ENCODE results near the gene IFIH1.

IFIH1 gene

DNA sequence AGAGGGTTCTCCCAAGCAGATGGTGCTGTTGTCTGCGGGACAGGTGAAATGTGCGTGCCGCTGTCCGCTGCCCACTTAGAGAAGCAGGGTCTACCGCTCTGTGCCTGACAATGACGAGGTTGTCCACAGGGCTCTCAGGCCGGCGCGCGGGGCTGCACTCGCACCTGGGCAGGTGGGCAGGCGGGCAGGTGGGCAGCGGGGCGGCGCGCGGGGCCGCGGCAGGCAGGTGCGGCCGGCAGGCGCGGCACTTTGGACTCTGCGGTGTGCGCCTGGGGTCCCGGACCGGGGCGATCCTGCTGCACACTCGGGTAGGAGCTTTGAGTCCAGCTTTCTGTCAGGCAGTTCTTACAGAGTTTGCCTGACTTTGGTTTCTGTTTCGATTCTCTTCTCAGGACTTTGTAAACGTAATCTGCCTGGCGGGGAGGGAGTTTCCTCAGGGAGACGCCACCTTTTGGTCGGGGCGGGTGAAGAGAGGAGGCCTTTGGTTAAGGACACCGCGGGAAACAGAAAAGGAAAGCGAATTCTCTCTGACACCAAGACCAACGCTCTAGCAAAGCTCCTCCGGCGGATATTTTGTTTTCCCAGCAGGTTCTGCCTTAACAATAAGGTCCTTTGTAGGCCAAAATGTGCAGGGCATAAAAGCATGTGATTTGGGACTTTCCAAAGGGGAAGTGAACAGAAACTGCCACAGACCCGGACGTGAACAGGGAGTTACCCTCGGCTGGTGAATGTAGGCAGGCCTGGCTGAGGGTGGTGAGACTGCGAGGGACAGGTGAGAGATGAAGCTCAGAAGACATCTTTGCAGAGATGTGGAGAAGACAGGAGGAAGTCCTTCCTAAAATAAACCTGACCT is at the start of gene IFIH1:
Gene IFIH1 (minus strand): TSS at position 357 of the 853 bp plus-strand sequence. CDS start 377 bp downstream, outside the sequence.
- no peak for DNase-seq

DNA sequence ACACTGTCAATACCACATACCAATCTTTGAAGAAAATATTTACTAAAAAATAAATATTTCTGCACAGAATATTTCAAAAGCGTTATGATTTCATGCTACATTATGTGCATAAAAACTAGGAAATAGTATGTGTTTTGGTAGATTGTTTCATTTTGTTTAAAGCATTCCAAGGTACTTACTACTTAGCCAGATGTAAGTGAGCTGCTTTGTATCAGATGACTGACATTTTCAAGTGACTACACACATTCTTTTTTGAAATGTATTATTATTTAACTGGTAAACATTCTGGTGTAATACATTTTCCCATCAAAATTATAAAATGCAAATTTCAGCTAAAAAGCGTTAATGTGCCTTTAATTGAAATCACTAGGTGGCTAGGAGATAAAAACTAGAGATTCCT is 46.9 kb upstream of the IFIH1 start:
- DNase-seq, result no peak

DNA sequence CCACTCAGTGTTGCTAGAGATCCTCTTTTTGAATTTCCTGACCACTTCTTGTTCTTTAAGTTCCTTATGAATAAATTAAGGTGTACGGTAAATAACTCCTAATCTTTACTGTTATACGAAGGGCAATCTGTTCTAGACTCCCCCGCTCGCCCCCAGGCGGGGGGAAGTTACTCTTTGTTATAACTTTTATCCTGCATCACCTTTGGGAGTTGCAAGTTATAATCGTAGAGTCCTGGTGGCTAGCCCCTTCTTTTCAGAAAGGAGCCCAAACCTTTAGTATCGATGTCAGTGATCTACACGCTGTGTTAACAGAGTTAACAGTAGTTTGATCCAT is 26.1 kb upstream of the IFIH1 start:
- no peak for DNase-seq

DNA sequence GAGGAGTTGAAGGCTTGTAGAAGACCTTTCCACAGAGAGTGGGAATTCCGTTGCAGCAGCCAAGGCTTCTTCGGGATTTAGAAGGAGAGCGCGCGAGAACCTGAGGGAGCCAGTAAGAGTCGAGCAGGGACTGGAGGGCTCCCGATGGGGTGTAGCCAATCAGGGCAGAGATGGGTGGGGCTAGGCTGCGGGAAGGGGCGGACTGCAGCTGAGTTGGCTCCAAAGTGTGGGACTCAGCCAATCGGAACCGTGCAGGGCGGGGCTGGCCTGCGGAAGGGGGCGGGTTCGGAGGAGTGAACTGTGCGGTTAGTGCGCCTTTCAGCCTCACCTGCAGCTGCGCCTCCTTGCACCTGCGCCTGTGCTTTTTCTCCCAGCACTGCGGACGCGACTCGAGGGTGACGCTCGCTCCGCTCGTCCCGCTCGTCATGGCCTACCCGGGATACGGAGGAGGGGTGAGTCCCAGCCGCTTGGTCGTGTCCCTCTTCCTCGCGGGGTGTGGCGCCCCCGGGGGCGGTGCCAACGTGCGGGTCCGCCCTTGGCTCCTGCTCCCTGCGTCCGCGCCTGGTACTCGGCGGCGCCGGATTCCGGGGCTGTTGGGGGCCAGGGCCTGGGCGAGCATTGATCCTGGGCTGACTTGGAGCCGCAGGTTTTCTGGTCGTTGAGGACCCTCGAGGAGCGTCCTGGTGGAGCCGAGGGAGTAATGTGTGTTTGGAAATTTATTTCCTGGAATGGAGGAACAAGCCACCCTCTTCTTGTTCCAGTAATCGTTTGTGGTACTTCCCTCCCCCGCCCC is 25.5 kb upstream of the IFIH1 start, which contains the start of gene GCA:
Gene GCA (plus strand): TSS at position 309 of the 793 bp plus-strand sequence. CDS start 117 bp downstream, at position 426.
- DNase-seq, result peak; percentile 25

DNA sequence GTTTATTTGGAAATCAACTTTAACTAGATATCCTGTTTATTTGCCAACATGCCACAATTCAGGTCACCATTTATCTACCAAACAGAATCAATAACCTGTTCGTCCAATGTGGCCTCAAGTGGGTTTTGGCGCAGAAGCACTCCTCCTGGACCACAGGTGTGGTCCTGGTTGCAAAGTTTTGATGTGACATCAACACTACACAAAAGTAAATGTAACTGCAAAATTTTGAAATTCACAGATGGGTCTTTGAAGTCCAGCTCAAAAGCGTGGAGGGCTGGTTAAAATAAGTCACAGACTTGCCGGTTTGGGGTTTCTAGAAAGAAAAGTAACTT is 25.0 kb upstream of the IFIH1 start:
- no peak for DNase-seq

DNA sequence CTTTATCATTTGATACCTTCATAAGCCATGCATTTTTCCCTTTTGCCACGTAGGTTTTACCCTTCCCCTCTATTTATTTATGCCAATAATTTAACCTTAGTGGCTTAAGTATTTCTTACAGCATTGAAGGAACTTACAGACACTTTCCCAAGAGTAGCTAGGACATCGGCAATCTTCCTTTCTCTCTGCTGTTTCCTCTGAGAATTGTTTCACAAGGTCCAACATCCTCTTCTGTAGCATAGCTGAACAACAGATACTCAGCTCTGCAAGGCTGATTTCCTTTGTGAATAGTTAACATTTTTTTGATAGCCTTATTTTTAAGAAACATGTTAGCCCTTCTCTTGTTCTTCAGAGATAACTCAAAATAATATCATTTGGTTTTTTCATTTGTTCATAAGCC is 24.4 kb upstream of the IFIH1 start:
- DNase-seq, result no peak

DNA sequence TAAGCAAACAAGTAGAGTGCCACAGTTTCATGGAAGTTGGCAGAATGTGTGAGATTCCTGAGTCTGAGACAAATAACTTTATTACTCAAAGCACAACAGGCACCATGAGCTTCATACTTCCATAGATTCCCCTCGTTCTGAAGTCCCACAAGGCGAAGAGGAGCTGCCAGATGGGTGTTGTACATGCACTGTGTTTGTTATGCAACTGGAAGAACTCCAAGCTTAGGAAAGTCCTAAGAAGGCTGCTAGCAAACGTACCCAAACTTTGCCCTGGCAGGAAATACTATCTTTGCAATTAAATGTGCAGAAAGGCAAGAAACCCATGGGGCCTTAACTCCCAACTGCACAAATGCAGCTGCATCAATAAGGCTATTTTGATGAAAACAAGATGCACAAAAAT is 23.8 kb upstream of the IFIH1 start:
- DNase-seq, result no peak

DNA sequence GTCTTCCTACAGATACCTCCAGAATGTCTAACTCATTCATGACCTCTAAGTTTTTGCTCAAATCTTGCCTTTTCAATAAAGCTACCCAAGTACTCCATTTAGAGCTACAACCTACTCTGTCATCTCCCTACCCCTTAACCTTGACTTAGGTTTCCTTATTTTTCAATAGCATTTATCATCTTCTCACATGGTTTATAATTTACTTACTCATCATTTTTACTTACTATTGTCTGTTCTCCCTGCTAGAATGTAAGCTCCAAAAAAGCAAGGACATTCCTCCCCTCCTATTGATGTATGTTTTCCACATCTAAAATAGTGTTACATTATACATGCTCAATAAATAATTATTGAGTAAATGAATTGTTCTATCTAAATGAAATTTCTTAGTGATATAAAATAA is 22.3 kb upstream of the IFIH1 start:
- no peak for DNase-seq

DNA sequence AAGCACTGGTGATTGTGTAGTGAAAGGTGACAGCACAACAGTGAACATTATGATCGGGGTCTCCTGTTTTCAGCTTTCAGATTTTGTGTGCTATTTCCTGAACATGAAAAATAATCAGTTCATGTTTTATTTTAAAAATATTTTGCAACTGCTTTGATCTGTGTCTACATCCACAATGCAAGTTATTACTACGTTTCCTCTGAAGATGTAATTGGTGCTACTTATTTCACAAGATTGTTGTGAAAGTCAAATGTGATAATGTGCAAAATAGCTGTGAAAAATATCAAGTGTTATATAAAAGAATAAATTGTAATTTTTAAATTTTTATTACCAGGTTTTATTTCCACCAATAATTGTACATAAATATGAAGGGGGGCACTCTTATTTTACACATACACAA is 19.4 kb upstream of the IFIH1 start:
- no peak for DNase-seq

DNA sequence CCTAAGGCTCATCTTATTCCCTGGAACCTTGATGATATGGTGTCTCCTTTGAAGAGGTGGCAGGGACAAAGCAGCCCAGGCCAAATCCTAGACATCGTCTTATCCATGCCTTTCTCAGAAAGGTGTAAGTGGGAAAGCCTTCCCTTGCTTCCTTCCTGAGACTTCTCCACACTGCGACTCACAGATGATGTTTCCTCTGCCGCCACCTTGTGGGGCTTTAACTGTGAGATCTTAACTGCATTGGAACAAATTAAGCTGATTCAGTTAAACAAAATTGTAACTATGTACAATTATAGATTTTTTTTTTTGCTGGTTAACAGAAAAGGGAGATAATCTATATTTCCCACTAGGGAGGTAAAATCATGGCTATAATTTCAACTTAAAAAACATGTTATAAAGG is 15.5 kb upstream of the IFIH1 start:
- DNase-seq, result no peak

DNA sequence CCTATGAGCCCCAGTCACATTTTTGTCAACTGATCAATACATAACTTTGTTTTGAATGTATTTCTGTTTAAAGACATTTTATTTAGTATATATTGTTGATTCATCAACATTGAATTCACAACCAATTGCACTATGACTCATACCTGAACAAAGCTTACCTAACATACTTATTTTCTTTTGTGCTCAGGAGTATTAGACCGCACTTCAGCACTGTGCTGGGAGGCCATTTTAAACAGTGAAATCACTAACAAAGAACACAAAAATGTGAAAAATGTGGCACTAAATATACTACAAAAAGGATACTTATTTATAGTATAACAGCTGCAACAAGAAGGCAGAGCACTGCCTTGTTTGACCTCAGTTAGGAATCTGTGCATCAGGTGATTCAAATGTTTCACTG is 12.4 kb upstream of the IFIH1 start:
- DNase-seq, result no peak

DNA sequence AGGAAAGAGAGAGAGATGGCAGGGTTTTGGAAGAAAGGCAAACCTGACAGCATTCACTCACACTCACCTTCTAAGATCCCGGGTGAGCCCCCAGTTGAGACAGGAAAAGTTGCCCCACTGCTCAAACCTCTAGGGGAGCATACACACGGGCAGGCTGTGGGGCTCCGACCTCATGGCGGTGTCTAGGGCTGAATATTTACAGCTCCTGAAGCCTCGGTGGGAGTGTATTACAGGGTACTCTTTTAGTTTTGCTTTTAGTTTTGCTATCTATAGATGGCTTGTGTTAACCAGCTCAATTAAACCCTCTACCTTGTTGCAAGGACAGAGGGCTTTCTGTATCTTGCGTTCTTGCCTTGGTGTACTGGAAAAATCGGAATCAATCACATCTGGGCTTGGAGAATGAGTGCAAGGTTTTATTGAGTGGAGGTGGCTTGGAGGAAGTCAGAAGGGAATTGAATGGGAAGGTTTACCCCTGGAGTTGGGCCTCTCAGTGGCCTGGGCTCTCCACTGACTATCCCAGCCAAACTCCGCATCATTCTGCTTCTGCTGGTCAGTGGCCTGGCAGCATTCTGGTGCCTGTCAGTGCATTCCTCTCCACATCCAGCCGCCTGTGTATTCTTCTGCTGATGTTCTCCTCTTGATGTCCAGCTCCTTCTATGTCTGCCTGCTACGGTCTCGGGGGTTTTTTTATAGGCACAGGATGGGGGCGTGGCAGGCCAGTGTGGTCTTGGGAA is 10.1 kb upstream of the IFIH1 start:
- DNase-seq, result no peak

DNA sequence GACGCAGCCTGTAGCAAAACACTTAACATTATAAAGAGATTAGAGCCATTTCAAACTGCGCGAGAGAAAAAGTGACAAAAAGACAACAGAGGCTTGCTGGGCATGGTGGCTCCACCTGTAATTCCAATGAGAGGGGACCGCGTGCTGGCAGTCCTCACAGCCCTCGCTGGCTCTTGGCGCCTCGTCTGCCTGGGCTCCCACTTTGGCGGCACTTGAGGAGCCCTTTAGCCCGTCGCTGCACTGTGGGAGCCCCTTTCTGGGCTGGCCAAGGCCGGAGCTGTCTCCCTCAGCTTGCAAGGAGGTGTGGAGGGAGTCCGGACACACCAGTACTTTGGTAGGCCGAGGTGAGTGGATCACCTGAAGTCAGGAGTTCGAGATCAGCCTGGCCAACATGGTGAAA is 9.3 kb upstream of the IFIH1 start:
- no peak for DNase-seq

DNA sequence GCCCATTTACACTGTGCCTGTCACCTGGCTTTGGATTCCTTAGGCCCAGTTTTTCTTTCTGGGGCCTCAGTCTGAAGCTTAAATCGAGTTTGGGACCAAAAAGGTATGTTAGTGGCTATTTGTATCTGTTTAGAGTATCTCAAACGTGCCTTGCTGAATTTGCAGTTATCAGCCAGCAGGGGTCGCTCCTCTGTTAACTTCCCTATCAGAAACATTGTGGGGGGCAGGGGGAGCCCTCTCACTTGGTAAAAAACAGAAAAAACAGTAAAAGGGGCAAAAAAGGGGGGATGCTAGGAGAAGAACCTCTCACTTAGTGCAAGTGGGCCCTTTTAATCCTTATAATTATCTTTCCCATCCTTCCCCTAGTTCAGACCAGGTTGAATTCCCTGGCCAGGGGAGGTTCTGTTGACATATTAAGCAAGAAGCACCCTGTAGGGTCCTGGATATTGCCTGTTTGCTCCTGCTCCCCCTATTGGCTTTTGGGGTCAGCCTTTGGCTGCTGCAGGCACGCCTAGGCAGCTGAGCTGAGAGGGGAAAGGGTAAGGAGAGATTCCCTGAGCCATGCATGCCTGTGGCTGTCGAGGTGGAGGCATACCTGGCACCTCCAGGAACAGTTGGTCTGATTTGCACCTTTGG is 8.8 kb upstream of the IFIH1 start:
- DNase-seq, result no peak

DNA sequence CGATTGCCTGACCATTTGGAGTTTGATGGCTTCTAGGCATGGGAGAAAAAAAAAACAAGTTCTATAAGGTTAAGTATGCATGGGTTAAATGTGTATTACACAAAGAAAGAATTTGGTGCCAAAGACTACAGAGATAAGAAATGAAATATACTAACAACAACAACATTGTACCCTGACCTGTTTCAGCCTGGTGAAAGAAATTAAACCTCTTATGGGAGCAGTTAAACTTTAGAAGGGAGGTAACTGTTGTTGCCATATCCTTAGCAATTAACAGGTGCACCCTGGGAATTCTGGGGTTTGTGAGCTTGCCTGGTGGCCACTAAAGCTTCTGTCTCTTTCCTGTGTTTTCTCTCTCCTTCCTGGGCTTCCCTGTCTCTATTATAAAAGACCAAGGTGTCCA is 6.5 kb upstream of the IFIH1 start:
- DNase-seq, result no peak

DNA sequence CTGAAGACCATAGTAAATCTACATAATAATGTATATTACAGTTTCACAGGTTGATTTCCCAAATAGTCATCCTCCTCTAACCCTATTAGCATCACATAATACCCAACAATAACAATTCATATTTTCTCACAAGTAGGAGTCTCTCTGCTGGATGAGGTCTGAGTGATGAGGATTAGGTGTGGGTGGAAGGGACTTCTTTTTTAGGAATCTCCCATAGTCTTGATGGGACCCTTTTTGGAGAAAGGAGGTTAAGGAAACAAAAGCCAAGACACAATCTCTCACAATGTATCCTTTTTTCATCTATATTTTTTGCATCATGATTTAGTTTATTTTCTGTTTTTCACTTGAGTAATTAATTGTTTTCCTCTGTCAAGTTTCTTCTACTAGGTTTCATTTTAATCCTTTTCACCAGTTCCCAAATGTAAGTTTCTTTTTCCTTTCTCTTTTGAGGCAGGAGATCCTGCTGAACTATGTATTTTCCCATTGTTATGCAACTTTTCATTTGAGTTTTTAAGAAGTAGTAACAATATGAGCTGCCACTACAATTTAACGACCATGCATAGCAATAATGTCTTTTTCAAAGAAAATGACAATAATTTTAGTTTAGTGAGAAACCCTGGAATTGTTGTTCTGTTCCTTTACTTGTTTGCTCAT is 2.5 kb upstream of the IFIH1 start:
- DNase-seq, result no peak

DNA sequence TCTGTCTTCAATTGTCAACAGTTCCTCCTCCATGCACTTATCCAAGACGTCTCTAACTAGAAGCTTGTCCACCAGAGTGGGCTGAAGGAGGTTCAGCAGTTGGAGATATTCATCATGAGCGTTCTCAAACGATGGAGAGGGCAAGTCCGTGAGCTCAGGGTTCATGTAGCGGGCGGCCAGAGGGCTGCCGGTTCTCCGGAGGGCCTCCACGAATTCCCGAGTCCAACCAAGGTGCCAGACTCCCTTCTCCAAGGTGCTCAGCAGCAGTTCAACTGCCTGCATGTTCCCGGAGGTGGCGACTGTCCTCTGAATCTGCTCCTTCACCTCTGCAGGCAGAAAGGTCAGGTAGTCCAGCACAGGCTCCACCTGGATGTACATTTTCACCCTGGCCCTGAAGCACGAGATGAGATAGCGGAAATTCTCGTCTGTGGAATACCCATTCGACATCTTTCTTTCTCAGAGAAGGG is 590 bp downstream of the IFIH1 start:
- no peak for DNase-seq

DNA sequence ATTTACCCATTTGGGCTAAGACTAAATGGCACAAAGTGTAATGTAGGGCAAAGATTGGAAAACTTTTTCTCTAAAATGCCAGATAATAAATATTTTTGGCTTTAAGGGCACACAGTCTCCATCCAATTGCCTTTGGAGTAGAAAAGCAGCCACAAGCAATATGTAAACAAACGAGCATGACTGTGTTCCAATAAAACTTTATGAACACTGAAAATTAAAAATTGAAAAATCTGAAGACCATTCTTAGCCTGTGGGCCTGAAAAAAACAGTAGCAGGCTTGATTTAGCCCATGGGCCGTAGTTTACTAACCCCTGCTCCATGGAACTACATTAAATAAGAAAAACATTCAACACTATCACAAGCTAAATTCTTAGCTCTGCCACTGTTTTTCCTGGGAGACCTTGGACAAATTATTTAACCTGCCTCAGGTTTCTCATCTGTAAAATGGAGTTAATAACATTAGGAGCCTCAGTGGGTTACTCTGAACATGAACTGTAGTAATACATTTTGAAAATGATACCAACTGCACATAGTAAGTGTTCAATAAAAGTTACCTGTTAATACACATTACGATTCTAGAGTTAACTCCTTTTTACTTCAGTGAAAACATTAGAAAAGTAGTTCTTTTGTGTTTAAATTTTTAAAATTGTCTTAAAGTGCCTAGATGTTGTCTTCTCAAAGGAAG is 1.3 kb downstream of the IFIH1 start:
- no peak for DNase-seq

DNA sequence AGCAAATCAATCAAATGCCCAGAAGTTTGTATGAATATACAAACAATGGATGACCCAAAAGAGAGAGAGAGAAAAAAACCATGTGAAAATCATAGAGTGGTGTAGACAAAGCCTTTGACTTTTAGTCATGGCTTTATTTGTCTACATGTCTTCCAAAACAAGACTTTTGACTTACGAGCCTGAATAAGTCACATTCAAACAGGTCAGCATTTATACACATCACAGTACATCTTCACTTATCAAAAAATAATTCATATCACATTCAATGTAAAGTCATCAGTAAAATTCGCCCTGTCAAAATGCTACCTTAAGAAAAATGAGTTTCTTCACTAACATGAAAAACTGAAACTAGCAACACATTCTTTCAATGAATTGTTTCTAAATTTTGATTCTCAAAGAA is 1.9 kb downstream of the IFIH1 start:
- DNase-seq, result no peak

DNA sequence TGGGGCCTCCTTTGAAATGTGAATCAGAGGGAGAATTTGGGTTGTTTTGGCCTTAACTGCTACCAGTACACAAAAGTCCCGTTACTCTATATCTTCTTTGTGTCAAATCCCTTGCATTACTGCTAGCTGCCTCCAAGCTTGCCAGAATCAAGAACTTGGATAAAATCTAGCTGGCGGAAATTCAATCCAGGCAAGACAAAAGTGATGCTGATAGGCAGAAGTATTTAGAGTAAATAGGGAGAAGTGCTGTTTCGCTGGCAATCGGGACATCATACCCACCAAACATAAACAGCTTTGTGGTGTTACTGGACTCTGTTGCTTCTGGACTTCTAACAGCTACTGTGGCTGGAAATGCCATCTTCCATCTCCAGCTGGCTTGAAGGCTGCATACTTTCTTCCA is 2.5 kb downstream of the IFIH1 start:
- DNase-seq, result no peak

DNA sequence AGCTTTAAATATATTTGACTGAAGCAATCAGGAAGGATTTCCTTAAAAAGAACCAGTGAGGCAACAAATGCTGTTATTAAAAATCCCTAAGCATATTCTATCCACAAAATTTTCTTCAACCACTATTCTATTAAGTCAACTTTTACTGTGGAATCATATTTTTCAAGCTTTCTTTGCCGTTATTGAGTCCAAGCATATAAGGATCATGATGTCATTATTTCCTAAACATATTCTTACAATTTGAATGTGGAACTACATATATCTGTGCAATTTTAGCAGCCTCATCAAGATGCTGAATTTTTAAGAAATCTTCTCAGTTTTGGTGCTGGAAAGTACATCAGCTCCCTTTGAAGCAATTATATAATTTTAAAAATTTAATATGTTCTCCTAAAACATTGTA is 5.6 kb downstream of the IFIH1 start:
- DNase-seq, result no peak

All from NCI-H1417 treated with DMSO at 0.1 percent for 48 hours (cell line).